A549 (cell line): ENCODE results near the gene C1QTNF12. TPM values are rescaled to one million over a fixed set of nuclear protein-coding genes. Genes with fewer than 3 reads are reported as not detected.

Experiments
- ATAC-seq, 2 experiments: fragments of 200-7000 bp in 1 of 2; fragments of >200 bp in 1 of 2; cut with Nextera tagmentation in 1 of 2; cut with Tn5 transposase in 1 of 2; 3 replicates each; pipeline versions ENCODE4 v1.8.0 to v1.9.1; 2018 to 2020; ENCODE audit warnings: mild to moderate bottlenecking in 1 of 2, moderate library complexity in 1 of 2
- CTCF ChIA-PET: fragments of 300-600 bp; sonication (Branson Sonifier 250); formaldehyde crosslinking; extraction: SDS; loops from one replicate; lab custom pipeline; 2021; ENCODE audit warnings: antibody characterized with exemption, inconsistent platforms; lab: Yijun Ruan, JAX
- POLR2A ChIA-PET: fragments of 350-600 bp; formaldehyde crosslinking; extraction: SDS; loops from one replicate; lab custom pipeline; 2021; ENCODE audit warnings: antibody characterized with exemption, inconsistent platforms; lab: Yijun Ruan, JAX
- DNase-seq, 2 experiments: peaks; one replicate each; pipeline versions ENCODE4 v3.0.0 to v3.0.0-alpha.2; 2011 to 2016; ENCODE audit warnings: low read depth in 1 of 2, low spot score in 1 of 2
- FAIRE-seq: peaks from 2 replicates; lab custom pipeline; 2011; peaks lifted over from hg19 to GRCh38; lab: Jason Lieb, UNC
- H3K27ac ChIP-seq, 2 experiments: fragments of >200 bp; sonication (Bioruptor Twin); formaldehyde crosslinking; 3 replicates each; pipeline ENCODE4 v1.5.1; 2016 to 2017
- H3K4me1 ChIP-seq: fragments of >200 bp; sonication (Bioruptor Twin); formaldehyde crosslinking; 3 replicates; pipeline ENCODE4 v1.6.1; 2016
- H3K4me2 ChIP-seq: fragments of >200 bp; sonication (Bioruptor Twin); formaldehyde crosslinking; 3 replicates; pipeline ENCODE4 v1.6.1; 2016
- H3K4me3 ChIP-seq: fragments of >200 bp; sonication (Bioruptor Twin); formaldehyde crosslinking; 3 replicates; pipeline ENCODE4 v1.5.1; 2016
- H3K9me3 ChIP-seq: fragments of >200 bp; sonication (Bioruptor Twin); formaldehyde crosslinking; 3 replicates; pipeline ENCODE4 v1.6.1; 2016
- BHLHE40 ChIP-seq: IDR thresholded peaks from 2 replicates; pipeline ENCODE4 v1.6.1; 2012; ENCODE audit warnings: low read depth, low read length, inconsistent platforms
- CHD4 ChIP-seq: fragments of 200-600 bp; sonication (generic); IDR thresholded peaks from 2 replicates; pipeline ENCODE4 v1.6.1; 2016; ENCODE audit warnings: antibody characterized with exemption, mild to moderate bottlenecking, borderline replicate concordance
- CTCF ChIP-seq: fragments of >200 bp; sonication (Bioruptor Twin); formaldehyde crosslinking; IDR thresholded peaks from 3 replicates; pipeline ENCODE4 v1.5.1; 2016
- E2F6 ChIP-seq: IDR thresholded peaks from 2 replicates; pipeline ENCODE4 v1.6.1; 2012; ENCODE audit warnings: low read depth, borderline replicate concordance
- ELK1 ChIP-seq: fragments of 150-350 bp; IDR thresholded peaks from 2 replicates; pipeline ENCODE4 v1.6.1; 2014; ENCODE audit warnings: low read depth, mild to moderate bottlenecking, low read length
- EP300 ChIP-seq, 2 experiments: fragments of >200 bp; sonication (Bioruptor Twin); formaldehyde crosslinking; IDR thresholded peaks; 2 replicates in 1 of 2; 3 replicates in 1 of 2; pipeline ENCODE4 v1.6.1; 2016 to 2017
- ESRRA ChIP-seq: fragments of 150-350 bp; IDR thresholded peaks from 2 replicates; pipeline ENCODE4 v1.6.1; 2014; ENCODE audit warnings: mild to moderate bottlenecking, low read length, borderline replicate concordance
- FOXS1 ChIP-seq: fragments of 250-450 bp; sonication (Bioruptor Pico); IDR thresholded peaks from 2 replicates; pipeline ENCODE4 v1.5.0; 2020; ENCODE audit warnings: mild to moderate bottlenecking, moderate library complexity
- HDAC2 ChIP-seq: fragments of 200-600 bp; sonication (generic); IDR thresholded peaks from 2 replicates; pipeline ENCODE4 v1.6.1; 2016
- HOXA7 ChIP-seq: fragments of 250-450 bp; sonication (Bioruptor Pico); IDR thresholded peaks from 2 replicates; pipeline ENCODE4 v1.5.0; 2020; ENCODE audit warnings: mild to moderate bottlenecking, moderate library complexity
- HOXB13 ChIP-seq: fragments of 250-450 bp; sonication (Bioruptor Pico); IDR thresholded peaks from 2 replicates; pipeline ENCODE4 v1.5.0; 2020; ENCODE audit warnings: low read depth, mild to moderate bottlenecking, moderate library complexity
- KDM5A ChIP-seq: fragments of 200-600 bp; sonication (generic); IDR thresholded peaks from 2 replicates; pipeline ENCODE4 v1.6.1; 2016; ENCODE audit warnings: antibody characterized with exemption, mild to moderate bottlenecking
- MAX ChIP-seq: IDR thresholded peaks from 2 replicates; pipeline ENCODE4 v1.6.1; 2012
- PBX3 ChIP-seq: IDR thresholded peaks from 2 replicates; pipeline ENCODE4 v1.6.1; 2012
- POLR2A ChIP-seq: IDR thresholded peaks from 2 replicates; pipeline ENCODE4 v1.6.1; 2012; ENCODE audit warnings: mild to moderate bottlenecking, low read length
- RNF2 ChIP-seq: fragments of 200-600 bp; sonication (generic); IDR thresholded peaks from 2 replicates; pipeline ENCODE4 v1.6.1; 2016; ENCODE audit warnings: low read depth, mild to moderate bottlenecking, antibody characterized with exemption, moderate library complexity, borderline replicate concordance
- TP53 ChIP-seq: fragments of 250-450 bp; sonication (Bioruptor Pico); IDR thresholded peaks from 2 replicates; pipeline ENCODE4 v1.5.0; 2021; ENCODE audit warnings: mild to moderate bottlenecking, moderate library complexity
- ZC3H11A ChIP-seq: fragments of 450-650 bp; IDR thresholded peaks from 2 replicates; pipeline ENCODE4 v1.6.1; 2014; ENCODE audit warnings: antibody characterized with exemption, mild to moderate bottlenecking
- ZSCAN20 ChIP-seq: fragments of 250-450 bp; sonication (Bioruptor Pico); IDR thresholded peaks from 2 replicates; pipeline ENCODE4 v1.8.0; 2022; ENCODE audit warnings: mild to moderate bottlenecking, moderate library complexity
- WGBS: methylation state at CpG from one replicate; pipeline ENCODE4 v1.1.6; 2017; ENCODE audit errors: missing lambda C conversion rate; 5-methylcytosine and 5-hydroxymethylcytosine counted together
- polyA plus RNA-seq, 4 experiments: library from polyadenylated mRNA; depleted of rRNA in 3 of 4; stranded (reverse); fragments of >200 nt; fragmentation: RNase III in 1 of 4; extraction: RNeasy Plus Mini Kit Qiagen cat#74134 plus additional on column Dnase treatment in 1 of 4; gene quantifications; 2 replicates in 3 of 4; 3 replicates in 1 of 4; pipeline ENCODE4 v1.2.3, GENCODE V29; 2011 to 2017

C1QTNF12 gene
- polyA plus RNA-seq, 2 of the 4 experiments (the other 2 are of a cell fraction), result 0.47 to 0.83 TPM

DNA sequence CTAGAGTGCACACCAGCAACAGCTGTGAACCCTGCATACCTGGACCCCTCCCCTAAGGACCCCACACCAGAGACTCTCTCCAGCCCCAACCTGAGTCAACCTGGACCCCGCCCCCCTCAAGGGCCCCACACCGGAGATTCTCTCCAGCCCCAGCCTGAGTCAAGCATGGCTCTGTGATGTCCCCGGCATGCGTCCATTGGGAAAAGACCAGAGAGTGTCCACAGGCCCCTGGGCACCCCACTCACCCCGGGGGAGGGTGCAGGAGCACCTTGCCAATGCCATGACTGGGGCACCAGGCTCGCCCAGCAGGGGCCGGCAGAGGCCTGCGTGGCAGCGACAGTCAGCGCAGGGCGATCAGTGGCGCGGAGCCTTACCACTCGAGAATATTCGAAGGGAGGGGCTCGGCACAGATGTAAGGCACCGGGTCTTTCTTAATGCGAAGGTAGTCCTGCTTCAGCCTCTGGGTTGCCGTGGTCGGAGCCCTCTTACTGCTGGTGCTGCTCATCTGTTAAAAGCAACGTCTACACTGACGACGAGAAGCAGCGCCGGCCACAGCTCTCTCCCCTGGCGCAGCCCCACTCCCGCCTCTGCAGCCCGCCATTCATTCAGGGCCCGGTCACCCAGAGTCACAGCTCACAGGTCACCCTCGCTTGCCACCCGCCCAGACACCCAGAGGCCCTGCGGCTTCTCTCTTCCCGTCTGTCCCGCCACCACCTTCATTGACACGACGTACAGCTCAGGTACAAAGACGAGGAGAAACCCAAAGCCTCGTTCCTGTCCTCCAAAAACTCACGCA, 21.2 kb upstream of the C1QTNF12 start:
- Histone ChIP-seq H3K27ac (no peak overlapping the region), H3K4me1 (peaks cover 17% of the 10 kb centered on the region), H3K4me3 (no peak overlapping the region), H3K4me2 (no peak overlapping the region), H3K9me3 (no peaks in the 10 kb centered on the region)
- no peak for TF ChIP-seq FOXS1 (CRISPR knock-in tag)
- no peak for TF ChIP-seq ESRRA
- no peak for TF ChIP-seq POLR2A
- no peak for TF ChIP-seq TP53 (CRISPR knock-in tag)
- TF ChIP-seq E2F6, result no peak
- TF ChIP-seq CHD4, result no peak
- TF ChIP-seq EP300 (IDR thresholded peaks at IDR 0.05), result no peak
- no peak for TF ChIP-seq RNF2
- no peak for TF ChIP-seq HOXB13
- TF ChIP-seq ZC3H11A, result no peak
- TF ChIP-seq HOXA7, result no peak
- 97% methylated on average over 27 of the region's 39 CpGs for WGBS
- FAIRE-seq, result no peak
- peak in 1 of 2 experiments; percentile 40; a peak in 1 of 6 replicates for ATAC-seq
- CTCF ChIA-PET, result interaction anchor here (0.7 to 1.2 kb wide), 3 partner anchors 17 to 283 kb away, joined by 4 to 6 read pairs (median 4); no protein-coding TSS in a partner anchor
- POLR2A ChIA-PET, result no interaction called here
- DNase-seq, result no peak

DNA sequence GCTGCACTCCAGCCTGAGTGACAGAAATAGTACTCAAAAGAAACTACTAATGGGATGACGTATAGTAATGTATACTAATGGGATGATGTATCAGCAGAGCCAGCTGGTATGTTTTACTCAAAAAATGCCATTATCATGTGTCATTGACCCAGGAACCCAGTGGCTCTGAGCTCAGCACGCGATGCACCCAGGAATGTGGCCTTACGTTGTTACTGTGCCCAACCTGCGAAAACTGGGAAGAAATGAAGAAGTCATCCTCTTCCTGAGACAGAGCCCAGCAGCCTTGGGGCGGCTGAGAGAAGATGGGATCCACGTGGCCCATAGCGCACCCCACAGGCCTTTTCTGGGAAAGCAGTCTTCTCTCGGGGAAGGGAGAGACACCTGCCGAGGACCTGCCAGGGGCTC, 18.3 kb upstream of the C1QTNF12 start:
- ATAC-seq, result peak; percentile 51 to 64; a peak in 4 of 6 replicates
- ChIA-PET CTCF (interaction anchor here (5.0 kb wide), 1 partner anchor 143 kb away, joined by 17 read pairs; no protein-coding TSS in a partner anchor), POLR2A (no interaction called here)
- Histone ChIP-seq H3K4me2 (no peak overlapping the region), H3K9me3 (no peaks in the 10 kb centered on the region), H3K4me1 (no peaks in the 10 kb centered on the region), H3K4me3 (no peak overlapping the region), H3K27ac (no peak overlapping the region)
- 78% methylated on average over 9 of the region's 10 CpGs for WGBS
- TF ChIP-seq BHLHE40 (no peak), ESRRA (no peak), KDM5A (no peak), E2F6 (no peak), ELK1 (no peak), ZSCAN20 (CRISPR knock-in tag) (no peak), CTCF (no peak), PBX3 (no peak)
- no peak for DNase-seq
- FAIRE-seq, result no peak

- DNase-seq, result no peak
- Histone ChIP-seq H3K4me1 (no peaks in the 10 kb centered on the region), H3K4me2 (no peak overlapping the region), H3K4me3 (no peak overlapping the region), H3K27ac (no peak overlapping the region), H3K9me3 (no peaks in the 10 kb centered on the region)
- POLR2A ChIA-PET, result no interaction called here
- no peak for ATAC-seq
- TF ChIP-seq TP53 (CRISPR knock-in tag) (no peak), HDAC2 (no peak), MAX (no peak)
- no peak for FAIRE-seq
- WGBS, result 90% methylated on average over 9 of the region's 9 CpGs
- CTCF ChIA-PET, result interaction anchor here (1.3 to 5.0 kb wide), 2 partner anchors 28 to 142 kb away, joined by 4 to 17 read pairs; no protein-coding TSS in a partner anchor
Observed at GRCh38 chr1:1264026-1264425, 17.5 kb upstream of the C1QTNF12 start.
